Measurements from ENCODE around the gene MIOS. TPM values are rescaled to one million over a fixed set of nuclear protein-coding genes. Genes with fewer than 3 reads are reported as not detected.

Gene MIOS
- total RNA-seq, 1 experiment from 2014 or later = 18.6 TPM

DNA sequence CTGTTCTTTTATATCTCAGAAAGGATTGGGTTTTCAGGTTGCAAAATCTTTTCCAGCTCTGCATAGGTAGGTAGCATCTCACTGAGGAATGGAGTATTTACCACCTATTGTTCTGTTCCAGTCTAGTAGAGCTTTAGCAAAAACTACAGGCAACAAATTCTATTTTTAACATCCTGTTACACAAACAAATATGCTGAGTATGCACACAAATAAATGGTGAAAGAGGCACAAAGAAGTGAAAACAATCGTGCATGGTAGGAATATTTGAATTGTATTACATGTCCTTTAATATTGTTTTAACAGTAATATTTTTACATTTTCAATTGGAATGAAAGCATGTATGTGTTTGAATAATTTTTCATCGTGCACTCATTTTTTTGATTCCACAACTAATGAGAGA lies 14.5 kb upstream of the MIOS start:
- CTCF ChIA-PET = no interaction called here
- TF ChIP-seq EZH2 (IDR thresholded peaks at IDR 0.05; ENCODE audit: low read length, unreplicated experiment) (no peak), EZH2phosphoT487 (IDR thresholded peaks at IDR 0.05; ENCODE audit: borderline replicate concordance, low read length) (no peak)
- TF ChIP-seq, protein P1, sequence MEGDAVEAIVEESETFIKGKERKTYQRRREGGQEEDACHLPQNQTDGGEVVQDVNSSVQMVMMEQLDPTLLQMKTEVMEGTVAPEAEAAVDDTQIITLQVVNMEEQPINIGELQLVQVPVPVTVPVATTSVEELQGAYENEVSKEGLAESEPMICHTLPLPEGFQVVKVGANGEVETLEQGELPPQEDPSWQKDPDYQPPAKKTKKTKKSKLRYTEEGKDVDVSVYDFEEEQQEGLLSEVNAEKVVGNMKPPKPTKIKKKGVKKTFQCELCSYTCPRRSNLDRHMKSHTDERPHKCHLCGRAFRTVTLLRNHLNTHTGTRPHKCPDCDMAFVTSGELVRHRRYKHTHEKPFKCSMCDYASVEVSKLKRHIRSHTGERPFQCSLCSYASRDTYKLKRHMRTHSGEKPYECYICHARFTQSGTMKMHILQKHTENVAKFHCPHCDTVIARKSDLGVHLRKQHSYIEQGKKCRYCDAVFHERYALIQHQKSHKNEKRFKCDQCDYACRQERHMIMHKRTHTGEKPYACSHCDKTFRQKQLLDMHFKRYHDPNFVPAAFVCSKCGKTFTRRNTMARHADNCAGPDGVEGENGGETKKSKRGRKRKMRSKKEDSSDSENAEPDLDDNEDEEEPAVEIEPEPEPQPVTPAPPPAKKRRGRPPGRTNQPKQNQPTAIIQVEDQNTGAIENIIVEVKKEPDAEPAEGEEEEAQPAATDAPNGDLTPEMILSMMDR (conservative IDR thresholded peaks at IDR 0.05; ENCODE audit: low read depth, low read length) = no peak
- Histone ChIP-seq H3K27ac (ENCODE audit: low read length) (no peak overlapping the region), H2AFZ (ENCODE audit: low read length) (no peak overlapping the region), H3K4me3 (ENCODE audit: low read length) (no peak overlapping the region), H3K27me3 (ENCODE audit: low read length) (no peaks in the 10 kb centered on the region), H3K9me2 (replicated peaks; ENCODE audit: low read length) (no peaks in the 10 kb centered on the region), H3K4me1 (ENCODE audit: insufficient read depth, low read length) (peaks cover 17% of the 10 kb centered on the region), H3K9me3 (ENCODE audit: low read length) (no peaks in the 10 kb centered on the region), H4K20me1 (ENCODE audit: low read length) (no peaks in the 10 kb centered on the region), H3K4me2 (ENCODE audit: low read length) (no peak overlapping the region), H3K36me3 (ENCODE audit: low read depth, low read length) (no peaks in the 10 kb centered on the region), H3F3A (ENCODE audit: low read length, unreplicated experiment) (no peaks in the 10 kb centered on the region), H3K79me2 (ENCODE audit: low read length) (no peaks in the 10 kb centered on the region), H3K9ac (ENCODE audit: low read length) (no peak overlapping the region)
- ATAC-seq (no peak), DNase-seq (no peak)
- POLR2A ChIA-PET (ENCODE audit: unreplicated experiment) = no interaction called here
- intact Hi-C loops (cut with micrococcal nuclease) = no loop called here
- BruUV-seq (replicated peaks) = no TSS peak

DNA sequence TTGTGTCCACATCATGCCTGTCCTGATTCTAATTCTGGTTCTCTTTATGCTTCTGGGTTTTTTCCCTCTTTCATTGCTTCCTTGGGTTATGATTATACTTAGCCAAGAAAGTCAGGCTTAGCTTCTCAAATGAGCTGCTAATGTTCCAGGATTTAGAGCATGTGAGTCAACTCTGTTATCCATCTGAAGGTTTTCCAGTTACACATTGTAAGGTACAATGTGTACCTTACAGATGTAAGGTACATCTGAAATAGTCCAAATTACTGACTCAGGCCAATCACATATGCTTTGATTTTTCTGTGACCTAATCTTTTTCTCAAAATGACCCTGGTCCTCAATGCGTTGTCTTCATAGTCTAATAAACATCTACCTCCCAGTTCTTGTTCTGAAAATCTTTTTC lies 13.3 kb upstream of the MIOS start:
- no peaks in the 10 kb centered on the region for H3K27me3 ChIP-seq (ENCODE audit: low read length)
- no peaks in the 10 kb centered on the region for H3K9me2 ChIP-seq (replicated peaks; ENCODE audit: low read length)
- intact Hi-C loops (cut with micrococcal nuclease) = no loop called here
- no peak for ATAC-seq
- H3K9ac ChIP-seq (ENCODE audit: low read length) = no peak overlapping the region
- H3K79me2 ChIP-seq (ENCODE audit: low read length) = no peaks in the 10 kb centered on the region
- H4K20me1 ChIP-seq (ENCODE audit: low read length) = no peaks in the 10 kb centered on the region
- no peak for DNase-seq
- H3K27ac ChIP-seq (ENCODE audit: low read length) = no peak overlapping the region
- BruUV-seq (replicated peaks) = no TSS peak
- peaks cover 17% of the 10 kb centered on the region for H3K4me1 ChIP-seq (ENCODE audit: insufficient read depth, low read length)
- no peaks in the 10 kb centered on the region for H3F3A ChIP-seq (ENCODE audit: low read length, unreplicated experiment)
- POLR2A ChIA-PET (ENCODE audit: unreplicated experiment) = no interaction called here
- no peaks in the 10 kb centered on the region for H3K36me3 ChIP-seq (ENCODE audit: low read depth, low read length)
- no peak overlapping the region for H2AFZ ChIP-seq (ENCODE audit: low read length)
- no peak for TF ChIP-seq EZH2 (IDR thresholded peaks at IDR 0.05; ENCODE audit: low read length, unreplicated experiment)
- TF ChIP-seq, protein P1 (conservative IDR thresholded peaks at IDR 0.05; ENCODE audit: low read depth, low read length) = no peak
- no peak overlapping the region for H3K4me3 ChIP-seq (ENCODE audit: low read length)
- no peaks in the 10 kb centered on the region for H3K9me3 ChIP-seq (ENCODE audit: low read length)
- CTCF ChIA-PET = interaction anchor here (0.6 kb wide), 1 partner anchor 664 kb away, joined by 3 read pairs; no protein-coding TSS in a partner anchor
- H3K4me2 ChIP-seq (ENCODE audit: low read length) = no peak overlapping the region

DNA sequence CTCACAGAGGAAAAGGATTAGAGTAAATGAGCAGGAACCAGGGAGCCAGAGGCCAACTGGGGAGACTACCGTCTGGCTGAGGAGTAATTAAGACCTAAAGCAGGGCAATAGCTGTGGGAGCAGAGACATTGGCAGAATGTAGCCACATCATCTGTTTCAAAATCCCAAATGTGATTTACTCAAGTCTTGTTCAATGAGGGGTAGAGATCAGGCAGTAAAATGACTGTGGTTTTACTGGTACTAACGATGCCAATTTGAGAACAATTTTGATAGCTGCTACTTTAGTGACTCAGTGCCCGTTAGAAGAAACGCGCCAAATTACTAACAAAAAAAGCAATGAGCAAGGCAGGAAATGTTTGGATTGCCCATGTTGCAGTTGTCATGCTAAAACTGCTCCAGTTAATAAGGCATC lies 12.7 kb upstream of the MIOS start:
- DNase-seq (peak; percentile 80), ATAC-seq (peak; percentile 73)
- Histone ChIP-seq H3K4me2 (ENCODE audit: low read length) (peak overlapping the region; percentile 46; the same call in 1 of the 2 replicates), H3K9ac (ENCODE audit: low read length) (no peak overlapping the region), H3K4me3 (ENCODE audit: low read length) (no peak overlapping the region), H3K79me2 (ENCODE audit: low read length) (no peaks in the 10 kb centered on the region), H3K27me3 (ENCODE audit: low read length) (no peaks in the 10 kb centered on the region), H3K27ac (ENCODE audit: low read length) (peak overlapping the region; percentile 19; the same call in 1 of the 2 replicates), H3K9me3 (ENCODE audit: low read length) (no peaks in the 10 kb centered on the region), H3K9me2 (replicated peaks; ENCODE audit: low read length) (no peaks in the 10 kb centered on the region), H3K4me1 (ENCODE audit: insufficient read depth, low read length) (peaks cover 17% of the 10 kb centered on the region), H4K20me1 (ENCODE audit: low read length) (no peaks in the 10 kb centered on the region), H2AFZ (ENCODE audit: low read length) (peak overlapping the region; percentile 3; the same call in 1 of the 2 replicates), H3F3A (ENCODE audit: low read length, unreplicated experiment) (no peaks in the 10 kb centered on the region), H3K36me3 (ENCODE audit: low read depth, low read length) (no peaks in the 10 kb centered on the region)
- POLR2A ChIA-PET (ENCODE audit: unreplicated experiment) = no interaction called here
- no TSS peak for BruUV-seq (replicated peaks)
- TF ChIP-seq EZH2 (IDR thresholded peaks at IDR 0.05; ENCODE audit: low read length, unreplicated experiment) = no peak
- TF ChIP-seq EZH2phosphoT487 (IDR thresholded peaks at IDR 0.05; ENCODE audit: borderline replicate concordance, low read length) = no peak
- TF ChIP-seq, protein P1 (conservative IDR thresholded peaks at IDR 0.05; ENCODE audit: low read depth, low read length) = no peak
- CTCF ChIA-PET = no interaction called here
- intact Hi-C loops (cut with micrococcal nuclease) = no loop called here
